Heart right ventricle (tissue), 16 donors: ENCODE measurements around the gene NEK11. TPM values are rescaled to one million over a fixed set of nuclear protein-coding genes. Genes with fewer than 3 reads are reported as not detected.

ENCODE experiments used
- ATAC-seq, 8 donors: fragments of 200-7000 bp; cut with Tn5 transposase; one replicate each; pipeline ENCODE4 v1.9.1; 2020; ENCODE audit warnings: mild to moderate bottlenecking in 8 of 8, moderate library complexity in 8 of 8, moderate number of reproducible peaks in 1 of 8
- DNase-seq, 2 donors: peaks; one replicate each; pipeline ENCODE4 v3.0.0-alpha.2; 2020
- H3K27ac ChIP-seq, 10 donors: fragments of 200-600 bp; sonication (generic) in 2 of 10; one replicate each; pipeline versions ENCODE4 v1.5.0 to v1.8.0; 2020 to 2022; ENCODE audit warnings: mild to moderate bottlenecking in 3 of 10
- H3K27me3 ChIP-seq, 7 donors: fragments of 200-600 bp; one replicate each; pipeline ENCODE4 v1.8.0; 2021 to 2022; ENCODE audit warnings: mild to moderate bottlenecking in 2 of 7
- H3K36me3 ChIP-seq, 9 donors: fragments of 200-600 bp; sonication (generic) in 1 of 9; one replicate each; pipeline versions ENCODE4 v1.5.0 to v1.8.0; 2020 to 2022; ENCODE audit warnings: mild to moderate bottlenecking in 2 of 9
- H3K4me1 ChIP-seq, 9 donors: fragments of 200-600 bp; sonication (generic) in 1 of 9; one replicate each; pipeline versions ENCODE4 v1.5.0 to v1.8.0; 2020 to 2022; ENCODE audit warnings: mild to moderate bottlenecking in 4 of 9
- H3K4me3 ChIP-seq, 10 donors: fragments of 200-600 bp; sonication (generic) in 2 of 10; one replicate each; pipeline versions ENCODE4 v1.5.0 to v1.8.0; 2020 to 2022; ENCODE audit warnings: mild to moderate bottlenecking in 7 of 10, moderate library complexity in 2 of 10
- H3K9me3 ChIP-seq, 11 donors: fragments of 200-600 bp in 10 of 11; sonication (generic) in 2 of 11; one replicate each; pipeline versions ENCODE4 v1.5.0 to v1.8.0; 2013 to 2022; ENCODE audit warnings: mild to moderate bottlenecking in 2 of 11, control low read depth in 1 of 11, moderate library complexity in 1 of 11
- CTCF ChIP-seq, 9 donors: fragments of 200-600 bp; sonication (generic) in 2 of 9; IDR thresholded peaks; one replicate each; pipeline versions ENCODE4 v1.5.0 to v1.8.0; 2021 to 2022; ENCODE audit warnings: antibody characterized with exemption in 9 of 9, mild to moderate bottlenecking in 5 of 9, moderate library complexity in 1 of 9
- WGBS, 2 donors: extraction: QIAGEN DNeasy Blood & Tissue Kit; methylation state at CpG; one replicate each; pipeline ENCODE4 v1.1.7; 2013; ENCODE audit warnings: inconsistent platforms in 1 of 2; 5-methylcytosine and 5-hydroxymethylcytosine counted together
- intact Hi-C, 10 donors: fragments of 100-400 bp; cut with DNase I; formaldehyde crosslinking; loops; one replicate each; pipeline versions ENCODE4 v1.11.1 to v1.14.2; 2022
- polyA plus RNA-seq, 2 donors: library from polyadenylated mRNA; stranded (reverse); fragments of 200-250 nt; gene quantifications; one replicate each; pipeline ENCODE4 v1.2.3, GENCODE V29; 2013
- total RNA-seq, 10 donors: library from RNA; stranded (reverse); fragmentation: NEBNext Ultra II Directional in 3 of 10; extraction: Animal tissue kit (Norgen Biotek cat#: 25700) in 3 of 10; gene quantifications; one replicate each; pipeline versions ENCODE4 v1.2.1 to v1.2.4, GENCODE V29; 2021 to 2023
- donor health status: Arrhythmogenic right ventricular cardiomyopathy.
- donor health status: ischemic (EF 13 %, LVEDD 7.1; RV severe dilation, severe dysfunction).
- donor health status: healthy with polysubstance abuse.
- donor health status: DM: no; HTN: yes; CAD: no.
- donor health status: DM: no; HTN: no; CAD: no.
- donor health status: ischemic (EF 25% LVEDD 6.9; RV normal size, moderate dysfunction).
- donor health status: ischemic (EF 25% LVEDD 5.7; RV mildly dilated, moderate dysfunction).
- donor health status: healthy.
- donor health status: DM: yes; HTN: yes; CAD: no.
- donor health status: Ischemic cardiomyopathy.
- donor health status: ischemic (EF 35%, LVEDD 5.7; RV mildly dilated, moderate dysfunction).
- donor health status: nonischemic (EF 11% LVEDD 7.7; RV severe dilation, severe dysfunction).
- donor health status: DM: yes; HTN: yes; CAD: no.
- donor health status: PGD.
- donor health status: ischemic (EF 29% LVEDD 5.4; RV normal size, mild dysfunction).
- donor health status: nonischemic (EF 23%, LVEDD 6.1; RV moderate dilation, normal function).

Gene NEK11
- total and polyA plus RNA-seq, 12 donors, result 0.88 to 3.7 (median 1.9) TPM

GRCh38 chr3:131162516-131162915 is 135.8 kb downstream of the NEK11 start:
- Histone ChIP-seq H3K4me3 (no peak overlapping the region), H3K27ac (no peak overlapping the region), H3K4me1 (no peaks in the 10 kb centered on the region), H3K27me3 (no peaks in the 10 kb centered on the region), H3K36me3 (no peaks in the 10 kb centered on the region), H3K9me3 (no peaks in the 10 kb centered on the region)
- no peak for ATAC-seq
- intact Hi-C loops, result no loop called here
- WGBS, 2 donors, result 51 to 67% methylated on average over 5 of the region's 5 CpGs
- TF ChIP-seq CTCF (IDR thresholded peaks at IDR 0.05), result no peak
- no peak for DNase-seq

- H3K9me3 ChIP-seq, result no peaks in the 10 kb centered on the region
- H3K4me3 ChIP-seq, result no peak overlapping the region
- intact Hi-C loops, result no loop called here
- TF ChIP-seq CTCF (IDR thresholded peaks at IDR 0.05), result no peak
- 85 to 90% methylated on average over 1 of the region's 1 CpG for WGBS, 2 donors
- no peaks in the 10 kb centered on the region for H3K27me3 ChIP-seq
- H3K36me3 ChIP-seq, result no peaks in the 10 kb centered on the region
- H3K27ac ChIP-seq, result no peak overlapping the region
- no peak for DNase-seq
- H3K4me1 ChIP-seq, result no peaks in the 10 kb centered on the region
- ATAC-seq, result no peak
These were observed 141.2 kb downstream of the NEK11 start for GRCh38 chr3:131167867-131168266.

- DNase-seq (no peak), ATAC-seq (no peak)
- TF ChIP-seq CTCF (IDR thresholded peaks at IDR 0.05), result no peak
- no peaks in the 10 kb centered on the region for H3K9me3 ChIP-seq
- H3K27ac ChIP-seq, result no peak overlapping the region
- H3K4me1 ChIP-seq, result no peaks in the 10 kb centered on the region
- WGBS, 2 donors, result 88 to 91% methylated on average over 3 of the region's 3 CpGs
- no peaks in the 10 kb centered on the region for H3K27me3 ChIP-seq
- H3K4me3 ChIP-seq, result no peak overlapping the region
- H3K36me3 ChIP-seq, result no peaks in the 10 kb centered on the region
- intact Hi-C loops, result no loop called here
These were observed 142.7 kb downstream of the NEK11 start for GRCh38 chr3:131169331-131169730.

GRCh38 chr3:131172502-131173200 is 146.0 kb downstream of the NEK11 start:
- intact Hi-C loops, result no loop called here

More at GRCh38 chr3:131172502-131173200, 146.0 kb downstream of the NEK11 start:
- Histone ChIP-seq H3K27ac (no peak overlapping the region), H3K4me1 (no peaks in the 10 kb centered on the region), H3K27me3 (no peaks in the 10 kb centered on the region), H3K36me3 (peaks cover 0 to under 1% (median 0%) of the 10 kb centered on the region in 9 donors), H3K9me3 (no peaks in the 10 kb centered on the region), H3K4me3 (no peak overlapping the region)
- 89 to 90% methylated on average over 3 of the region's 3 CpGs for WGBS, 2 donors
- no peak for TF ChIP-seq CTCF (IDR thresholded peaks at IDR 0.05)
- no peak for DNase-seq
- no peak for ATAC-seq
